ENCODE data around the gene ALOXE3.
"Not testable (repeated sequence)": the region's sequence is repeated elsewhere in the genome, so short reads cannot be mapped to it uniquely, and the experiment has no call there.

ALOXE3 gene

GRCh38 chr17:8122422-8122923 lies 4.2 kb upstream of the ALOXE3 start:
- DNase-seq (ENCODE audit: low spot score), result peak; percentile 59

GRCh38 chr17:8121681-8122421 lies 3.5 kb upstream of the ALOXE3 start:
- peak; percentile 68 for DNase-seq (ENCODE audit: low spot score)

- DNase-seq (ENCODE audit: low spot score), result no peak
Observed at GRCh38 chr17:8121407-8121680, 3.0 kb upstream of the ALOXE3 start.

- DNase-seq (ENCODE audit: low spot score), result peak; percentile 77
Observed at GRCh38 chr17:8120520-8121406, 2.4 kb upstream of the ALOXE3 start.

GRCh38 chr17:8119581-8120519 lies 1.5 kb upstream of the ALOXE3 start:
- DNase-seq (ENCODE audit: low spot score), result peak; percentile 74

- DNase-seq (ENCODE audit: low spot score), result peak; percentile 87
Observed at GRCh38 chr17:8118769-8119580, 661 bp upstream of the ALOXE3 start.

- DNase-seq (ENCODE audit: low spot score), result no peak
Observed at GRCh38 chr17:8117367-8117979, 841 bp downstream of the ALOXE3 start.

GRCh38 chr17:8116776-8117175 lies 1.5 kb downstream of the ALOXE3 start:
- DNase-seq (ENCODE audit: low spot score), result no peak

- no peak for DNase-seq (ENCODE audit: low spot score)
Observed at GRCh38 chr17:8110907-8111306, 7.4 kb downstream of the ALOXE3 start.

- no peak for DNase-seq (ENCODE audit: low spot score)
Observed at GRCh38 chr17:8110456-8110804, 7.9 kb downstream of the ALOXE3 start.

GRCh38 chr17:8109661-8110455 lies 8.5 kb downstream of the ALOXE3 start:
- DNase-seq (ENCODE audit: low spot score), result peak; percentile 60

GRCh38 chr17:8108972-8109660 lies 9.2 kb downstream of the ALOXE3 start:
- DNase-seq (ENCODE audit: low spot score), result no peak

GRCh38 chr17:8106980-8107379 lies 11.3 kb downstream of the ALOXE3 start:
- not testable (repeated sequence) for DNase-seq (ENCODE audit: low spot score)

- DNase-seq (ENCODE audit: low spot score), result no peak
Observed at GRCh38 chr17:8105957-8106398, 12.3 kb downstream of the ALOXE3 start.

GRCh38 chr17:8104911-8105310 lies 13.4 kb downstream of the ALOXE3 start:
- DNase-seq (ENCODE audit: low spot score), result no peak

GRCh38 chr17:8103549-8103948 lies 14.8 kb downstream of the ALOXE3 start:
- DNase-seq (ENCODE audit: low spot score), result no peak

- no peak for DNase-seq (ENCODE audit: low spot score)
Observed at GRCh38 chr17:8101721-8102120, 16.6 kb downstream of the ALOXE3 start.

GRCh38 chr17:8100763-8101162 lies 17.6 kb downstream of the ALOXE3 start:
- no peak for DNase-seq (ENCODE audit: low spot score)

- DNase-seq (ENCODE audit: low spot score), result no peak
Observed at GRCh38 chr17:8100111-8100510, 18.2 kb downstream of the ALOXE3 start.
